Upper lobe of left lung (tissue), 6 donors: ENCODE results near the gene SARS1. TPM values are rescaled to one million over a fixed set of nuclear protein-coding genes. Genes with fewer than 3 reads are reported as not detected.

Source experiments
- ATAC-seq, 2 donors: fragments of 200-7000 bp; cut with Tn5 transposase; one replicate each; pipeline ENCODE4 v1.9.1; 2022; ENCODE audit warnings: mild to moderate bottlenecking in 2 of 2, moderate library complexity in 2 of 2; ENCODE audit not compliant: low FRiP score in 2 of 2
- DNase-seq, 2 donors: peaks; one replicate each; pipeline ENCODE4 v3.0.0-alpha.2; 2019 to 2020
- H3K27ac ChIP-seq, 4 donors: fragments of 200-600 bp; sonication (generic); one replicate each; pipeline ENCODE4 v1.5.1; 2016 to 2019
- H3K27me3 ChIP-seq, 4 donors: fragments of 200-600 bp; sonication (generic); one replicate each; pipeline ENCODE4 v1.5.1; 2017 to 2019
- H3K36me3 ChIP-seq, 4 donors: fragments of 200-600 bp; sonication (generic); one replicate each; pipeline ENCODE4 v1.5.1; 2016 to 2019
- H3K4me1 ChIP-seq, 4 donors: fragments of 200-600 bp; sonication (generic); one replicate each; pipeline ENCODE4 v1.5.1; 2018 to 2019
- H3K4me3 ChIP-seq, 4 donors: fragments of 200-600 bp; sonication (generic); one replicate each; pipeline ENCODE4 v1.5.1; 2017 to 2019; ENCODE audit warnings: mild to moderate bottlenecking in 2 of 4, moderate library complexity in 1 of 4
- H3K9me3 ChIP-seq, 4 donors: fragments of 200-600 bp; sonication (generic); one replicate each; pipeline ENCODE4 v1.5.1; 2018 to 2019
- EP300 ChIP-seq, 4 donors: sonication (generic); formaldehyde crosslinking; IDR thresholded peaks; one replicate each; pipeline ENCODE4 v1.5.1; 2017; ENCODE audit warnings: antibody characterized with exemption in 4 of 4, control low read depth in 2 of 4
- POLR2A ChIP-seq, 4 donors: fragments of 450-650 bp; IDR thresholded peaks; one replicate each; pipeline ENCODE4 v1.5.1; 2016 to 2017; ENCODE audit warnings: antibody characterized with exemption in 4 of 4, mild to moderate bottlenecking in 2 of 4
- POLR2AphosphoS5 ChIP-seq, 2 donors: sonication (generic); formaldehyde crosslinking; IDR thresholded peaks; one replicate each; pipeline ENCODE4 v1.5.1; 2017; ENCODE audit warnings: antibody characterized with exemption in 2 of 2
- WGBS, 2 donors: methylation state at CpG; one replicate each; pipeline ENCODE4 v1.1.5; 2017 to 2018; 5-methylcytosine and 5-hydroxymethylcytosine counted together
- total RNA-seq, 6 donors: library from RNA; depleted of rRNA in 4 of 6; stranded (reverse); fragments of >200 nt in 4 of 6; gene quantifications; one replicate each; pipeline versions ENCODE4 v1.1.0 to v1.2.1, GENCODE V29; 2016 to 2021
- TF ChIP-seq, protein P1 (sequence below), 6 experiments: fragments of 450-650 bp in 4 of 6; fragments of 200-600 bp in 2 of 6; sonication (generic) in 2 of 6; IDR thresholded peaks; one replicate each; pipeline ENCODE4 v1.5.1; 2016 to 2019; ENCODE audit warnings: antibody characterized with exemption in 6 of 6
- donor health status: DM: no; HTN: no; CAD: no; lungs with moderate emphysema.
- donor health status: DM: no; HTN: yes; CAD: no; lungs with severe emphysema.

SARS1 gene
- total RNA-seq, 6 donors from 2014 or later: 126 to 212 (median 160) TPM

DNA sequence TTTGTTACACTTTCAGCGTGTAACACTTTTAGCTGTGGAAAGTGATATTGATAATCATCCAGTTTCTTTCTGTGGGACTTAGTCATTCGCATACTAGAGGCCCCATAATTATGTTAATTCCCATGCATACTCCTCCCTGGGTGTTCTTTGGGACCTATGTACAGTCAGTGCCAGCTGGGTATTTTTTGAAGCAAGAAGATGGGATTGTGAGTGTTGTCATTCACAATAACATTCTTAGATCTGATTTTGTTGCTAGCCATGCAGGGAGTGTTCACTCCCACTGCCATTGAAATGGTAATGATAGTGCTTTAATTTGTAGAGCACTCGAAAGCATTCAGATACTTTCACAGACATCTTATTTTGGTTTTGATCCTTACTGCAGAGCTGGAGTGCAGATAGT is 11.6 kb downstream of the SARS1 start:
- TF ChIP-seq POLR2AphosphoS5 (IDR thresholded peaks at IDR 0.05) (no peak), EP300 (IDR thresholded peaks at IDR 0.05) (no peak), POLR2A (IDR thresholded peaks at IDR 0.05) (no peak)
- TF ChIP-seq, protein P1, sequence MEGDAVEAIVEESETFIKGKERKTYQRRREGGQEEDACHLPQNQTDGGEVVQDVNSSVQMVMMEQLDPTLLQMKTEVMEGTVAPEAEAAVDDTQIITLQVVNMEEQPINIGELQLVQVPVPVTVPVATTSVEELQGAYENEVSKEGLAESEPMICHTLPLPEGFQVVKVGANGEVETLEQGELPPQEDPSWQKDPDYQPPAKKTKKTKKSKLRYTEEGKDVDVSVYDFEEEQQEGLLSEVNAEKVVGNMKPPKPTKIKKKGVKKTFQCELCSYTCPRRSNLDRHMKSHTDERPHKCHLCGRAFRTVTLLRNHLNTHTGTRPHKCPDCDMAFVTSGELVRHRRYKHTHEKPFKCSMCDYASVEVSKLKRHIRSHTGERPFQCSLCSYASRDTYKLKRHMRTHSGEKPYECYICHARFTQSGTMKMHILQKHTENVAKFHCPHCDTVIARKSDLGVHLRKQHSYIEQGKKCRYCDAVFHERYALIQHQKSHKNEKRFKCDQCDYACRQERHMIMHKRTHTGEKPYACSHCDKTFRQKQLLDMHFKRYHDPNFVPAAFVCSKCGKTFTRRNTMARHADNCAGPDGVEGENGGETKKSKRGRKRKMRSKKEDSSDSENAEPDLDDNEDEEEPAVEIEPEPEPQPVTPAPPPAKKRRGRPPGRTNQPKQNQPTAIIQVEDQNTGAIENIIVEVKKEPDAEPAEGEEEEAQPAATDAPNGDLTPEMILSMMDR (IDR thresholded peaks at IDR 0.05): no peak
- H3K9me3 ChIP-seq: no peaks in the 10 kb centered on the region
- WGBS, 2 donors: 93 to 94% methylated on average over 3 of the region's 3 CpGs

DNA sequence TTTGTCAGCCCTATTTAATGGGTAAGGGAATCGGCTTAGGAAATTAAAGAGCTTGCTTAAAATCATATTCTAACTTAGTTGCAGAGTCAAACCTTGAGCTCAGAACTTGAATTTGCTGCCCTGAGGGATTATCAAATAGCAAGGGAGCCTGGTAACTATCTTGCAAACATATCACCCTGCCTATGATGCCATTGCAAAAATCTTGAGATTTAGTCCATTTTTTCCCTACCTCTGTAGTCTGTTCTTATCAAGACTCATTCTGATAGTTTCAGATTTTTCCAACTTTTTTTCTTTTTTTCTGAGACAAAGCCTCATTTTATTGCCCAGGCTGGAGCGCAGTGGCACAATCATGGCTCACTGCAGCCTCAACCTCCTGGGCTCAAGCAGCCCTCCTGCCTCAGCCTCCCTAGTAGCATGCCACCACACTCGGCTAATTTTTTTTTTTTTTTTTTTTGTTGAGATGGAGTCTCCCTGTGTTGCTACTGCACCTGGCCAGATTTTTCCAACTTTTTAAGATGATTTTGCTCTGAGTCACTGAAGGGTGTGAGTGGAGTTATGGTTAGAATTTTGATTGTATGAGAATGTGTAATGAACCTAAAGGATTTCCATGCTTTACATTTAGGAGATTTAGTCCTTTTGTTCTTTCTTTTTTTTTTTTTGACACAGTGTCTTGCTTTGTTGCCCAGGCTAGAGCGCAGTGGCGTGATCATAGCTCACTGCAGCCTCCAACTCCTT is 12.2 kb downstream of the SARS1 start:
- no peak overlapping the region for H3K27ac ChIP-seq
- H3K36me3 ChIP-seq: peaks cover 24 to 75% (median 32%) of the 10 kb centered on the region in 4 donors
- WGBS, 2 donors: 91 to 96% methylated on average over 5 of the region's 5 CpGs
- DNase-seq: no peak
- no peaks in the 10 kb centered on the region for H3K27me3 ChIP-seq
- no peak for TF ChIP-seq POLR2A (IDR thresholded peaks at IDR 0.05)
- TF ChIP-seq, protein P1 (IDR thresholded peaks at IDR 0.05): no peak
- TF ChIP-seq EP300 (IDR thresholded peaks at IDR 0.05): no peak
- no peak for TF ChIP-seq POLR2AphosphoS5 (IDR thresholded peaks at IDR 0.05)
- ATAC-seq: no peak
- H3K4me1 ChIP-seq: peaks cover 0 to 7% (median 0%) of the 10 kb centered on the region in 4 donors
- no peak overlapping the region for H3K4me3 ChIP-seq
- H3K9me3 ChIP-seq: no peaks in the 10 kb centered on the region

More for the DNA sequence above, 11.6 kb downstream of the SARS1 start:
- Histone ChIP-seq H3K27ac (no peak overlapping the region), H3K36me3 (peaks cover 18 to 69% (median 27%) of the 10 kb centered on the region in 4 donors), H3K4me1 (peaks cover 0 to 7% (median 0%) of the 10 kb centered on the region in 4 donors), H3K27me3 (no peaks in the 10 kb centered on the region), H3K4me3 (no peak overlapping the region)
- ATAC-seq (no peak), DNase-seq (no peak)

DNA sequence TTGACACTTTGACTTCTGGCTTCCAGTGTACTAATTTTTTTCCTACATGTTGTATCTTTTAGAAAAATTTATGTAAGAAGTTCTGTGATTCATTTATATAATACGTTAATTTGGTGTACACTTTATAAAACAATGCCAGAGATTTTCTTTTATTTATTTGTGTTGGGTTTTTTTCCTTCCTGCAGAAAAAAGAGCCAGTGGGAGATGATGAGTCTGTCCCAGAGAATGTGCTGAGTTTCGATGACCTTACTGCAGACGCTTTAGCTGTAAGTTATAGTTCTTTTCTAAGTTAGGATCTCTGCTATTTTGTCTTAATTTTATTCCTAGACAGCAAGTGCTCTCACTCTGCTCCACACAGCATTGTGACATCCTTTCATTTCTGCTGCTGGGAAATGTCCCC is 14.4 kb downstream of the SARS1 start:
- H3K4me3 ChIP-seq: no peak overlapping the region
- WGBS, 2 donors: 77 to 81% methylated on average over 3 of the region's 3 CpGs
- peaks cover 0 to 7% (median 0%) of the 10 kb centered on the region in 4 donors for H3K4me1 ChIP-seq
- no peaks in the 10 kb centered on the region for H3K9me3 ChIP-seq
- no peak for ATAC-seq
- peaks cover 38 to 89% (median 54%) of the 10 kb centered on the region in 4 donors for H3K36me3 ChIP-seq
- DNase-seq: no peak
- no peaks in the 10 kb centered on the region for H3K27me3 ChIP-seq
- H3K27ac ChIP-seq: no peak overlapping the region
- TF ChIP-seq EP300 (IDR thresholded peaks at IDR 0.05): no peak
- TF ChIP-seq, protein P1 (IDR thresholded peaks at IDR 0.05): no peak
- TF ChIP-seq POLR2AphosphoS5 (IDR thresholded peaks at IDR 0.05): no peak
- TF ChIP-seq POLR2A (IDR thresholded peaks at IDR 0.05): no peak

DNA sequence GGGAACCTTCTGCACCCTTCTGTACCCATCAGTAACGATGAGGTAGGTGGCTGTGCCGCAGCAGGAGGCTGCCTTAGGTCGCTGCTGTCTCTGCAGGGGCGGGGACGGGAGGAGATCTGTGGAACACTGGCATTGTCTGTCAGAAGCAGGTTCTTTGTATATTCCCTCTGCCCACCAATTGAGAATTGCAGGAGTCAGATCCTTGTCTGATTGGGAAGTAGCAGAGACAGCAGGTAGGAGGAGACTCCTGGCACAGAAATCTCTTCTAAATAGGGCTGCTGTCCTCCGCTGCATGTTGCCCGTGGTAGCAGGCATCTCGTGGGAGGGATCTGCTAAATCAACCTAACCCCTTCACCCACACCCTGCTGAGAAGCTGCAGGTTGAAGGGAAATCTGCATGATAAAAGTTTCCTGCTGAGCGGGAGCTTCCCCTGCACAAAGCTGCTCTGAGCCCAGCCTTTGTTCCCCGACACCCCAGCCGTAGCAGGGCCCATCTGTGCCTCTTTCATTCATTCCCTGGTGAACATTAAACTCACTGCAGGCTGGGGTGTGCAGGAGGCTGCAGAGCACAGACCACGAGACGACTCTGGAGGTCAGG is 15.9 kb downstream of the SARS1 start:
- peaks cover 0 to 7% (median 0%) of the 10 kb centered on the region in 4 donors for H3K4me1 ChIP-seq
- DNase-seq (no peak), ATAC-seq (no peak)
- no peak overlapping the region for H3K27ac ChIP-seq
- TF ChIP-seq, protein P1 (IDR thresholded peaks at IDR 0.05): no peak
- TF ChIP-seq EP300 (IDR thresholded peaks at IDR 0.05) (no peak), POLR2AphosphoS5 (IDR thresholded peaks at IDR 0.05) (no peak), POLR2A (IDR thresholded peaks at IDR 0.05) (no peak)
- H3K36me3 ChIP-seq: peaks cover 45 to 89% (median 61%) of the 10 kb centered on the region in 4 donors
- no peak overlapping the region for H3K4me3 ChIP-seq
- H3K27me3 ChIP-seq: no peaks in the 10 kb centered on the region
- 68 to 92% methylated on average over 7 to 13 of the region's 13 CpGs for WGBS, 2 donors
- H3K9me3 ChIP-seq: no peaks in the 10 kb centered on the region
